Measurements from ENCODE around the gene MAML2.

The MAML2 gene

GRCh38 chr11:96232132-96232531, 110.9 kb downstream of the MAML2 start:
- FAIRE-seq, result no peak

GRCh38 chr11:96230686-96231085, 112.3 kb downstream of the MAML2 start:
- FAIRE-seq, result no peak

- peak; percentile 82 for FAIRE-seq
These were observed 113.5 kb downstream of the MAML2 start for GRCh38 chr11:96229354-96229977.

- FAIRE-seq, result peak; percentile 53
These were observed 114.1 kb downstream of the MAML2 start for GRCh38 chr11:96228910-96229309.

GRCh38 chr11:96228473-96228891, 114.5 kb downstream of the MAML2 start:
- FAIRE-seq, result no peak

- FAIRE-seq, result no peak
These were observed 115.8 kb downstream of the MAML2 start for GRCh38 chr11:96227244-96227643.

GRCh38 chr11:96223083-96223482, 119.9 kb downstream of the MAML2 start:
- FAIRE-seq, result peak; percentile 48

GRCh38 chr11:96222102-96222501, 120.9 kb downstream of the MAML2 start:
- FAIRE-seq, result no peak

- no peak for FAIRE-seq
These were observed 121.5 kb downstream of the MAML2 start for GRCh38 chr11:96221244-96222070.

GRCh38 chr11:96219981-96220623, 122.9 kb downstream of the MAML2 start:
- no peak for FAIRE-seq

GRCh38 chr11:96218901-96219300, 124.1 kb downstream of the MAML2 start:
- no peak for FAIRE-seq

GRCh38 chr11:96218006-96218405, 125.0 kb downstream of the MAML2 start:
- no peak for FAIRE-seq

GRCh38 chr11:96217206-96217605, 125.8 kb downstream of the MAML2 start:
- FAIRE-seq, result no peak

GRCh38 chr11:96215826-96216225, 127.2 kb downstream of the MAML2 start:
- FAIRE-seq, result no peak

- FAIRE-seq, result no peak
These were observed 127.7 kb downstream of the MAML2 start for GRCh38 chr11:96215110-96215782.

GRCh38 chr11:96214777-96215109, 128.3 kb downstream of the MAML2 start:
- FAIRE-seq, result no peak

GRCh38 chr11:96213500-96213899, 129.5 kb downstream of the MAML2 start:
- FAIRE-seq, result no peak

- FAIRE-seq, result no peak
These were observed 131.6 kb downstream of the MAML2 start for GRCh38 chr11:96211436-96211835.

GRCh38 chr11:96207459-96208449, 135.2 kb downstream of the MAML2 start:
- FAIRE-seq, result no peak

- no peak for FAIRE-seq
These were observed 136.0 kb downstream of the MAML2 start for GRCh38 chr11:96206955-96207354.

GRCh38 chr11:96205460-96205809, 137.6 kb downstream of the MAML2 start:
- FAIRE-seq, result no peak
